ENCODE data around the gene ZNF480.
"Not testable (repeated sequence)": the region's sequence is repeated elsewhere in the genome, so short reads cannot be mapped to it uniquely, and the experiment has no call there.

The ZNF480 gene

GRCh38 chr19:52339022-52339421 lies 42.1 kb downstream of the ZNF480 start:
- FAIRE-seq = not testable (repeated sequence)

GRCh38 chr19:52343548-52343947 lies 46.6 kb downstream of the ZNF480 start:
- no peak for FAIRE-seq

GRCh38 chr19:52345162-52345561 lies 48.2 kb downstream of the ZNF480 start:
- no peak for FAIRE-seq

DNA sequence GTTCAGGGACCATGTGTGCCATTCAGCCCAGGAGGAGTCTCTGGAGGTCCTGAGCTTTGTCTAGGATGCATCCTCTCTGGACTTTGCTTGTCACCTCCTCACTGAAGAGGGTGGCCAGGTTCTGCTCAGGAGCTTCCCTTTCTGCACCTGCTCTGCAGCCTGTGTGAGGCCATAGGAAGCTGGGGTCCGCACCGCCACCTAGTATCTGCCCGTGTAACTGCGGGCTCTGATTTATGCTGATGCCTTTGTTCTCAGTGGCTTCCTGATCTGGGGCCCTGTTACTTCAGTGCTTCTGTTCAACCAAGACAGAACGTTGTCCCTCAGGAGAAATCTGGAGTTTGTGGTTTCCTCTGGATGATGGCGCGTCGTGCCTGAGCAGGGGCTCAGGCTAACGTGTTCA lies 54.5 kb downstream of the ZNF480 start:
- FAIRE-seq = no peak

DNA sequence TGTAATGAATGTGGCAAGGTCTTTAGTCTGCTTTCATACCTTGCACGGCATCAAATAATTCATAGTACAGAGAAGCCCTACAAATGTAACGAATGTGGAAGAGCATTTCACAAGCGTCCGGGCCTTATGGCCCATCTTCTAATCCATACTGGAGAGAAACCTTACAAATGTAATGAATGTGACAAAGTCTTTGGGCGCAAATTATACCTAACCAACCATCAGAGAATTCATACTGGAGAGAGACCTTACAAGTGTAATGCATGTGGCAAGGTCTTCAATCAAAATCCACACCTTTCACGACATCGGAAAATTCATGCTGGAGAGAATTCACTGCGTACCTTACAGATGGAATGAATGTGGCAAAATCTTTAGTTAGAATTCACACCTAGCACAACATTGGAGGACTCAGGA lies 69.5 kb downstream of the ZNF480 start:
- no peak for FAIRE-seq

DNA sequence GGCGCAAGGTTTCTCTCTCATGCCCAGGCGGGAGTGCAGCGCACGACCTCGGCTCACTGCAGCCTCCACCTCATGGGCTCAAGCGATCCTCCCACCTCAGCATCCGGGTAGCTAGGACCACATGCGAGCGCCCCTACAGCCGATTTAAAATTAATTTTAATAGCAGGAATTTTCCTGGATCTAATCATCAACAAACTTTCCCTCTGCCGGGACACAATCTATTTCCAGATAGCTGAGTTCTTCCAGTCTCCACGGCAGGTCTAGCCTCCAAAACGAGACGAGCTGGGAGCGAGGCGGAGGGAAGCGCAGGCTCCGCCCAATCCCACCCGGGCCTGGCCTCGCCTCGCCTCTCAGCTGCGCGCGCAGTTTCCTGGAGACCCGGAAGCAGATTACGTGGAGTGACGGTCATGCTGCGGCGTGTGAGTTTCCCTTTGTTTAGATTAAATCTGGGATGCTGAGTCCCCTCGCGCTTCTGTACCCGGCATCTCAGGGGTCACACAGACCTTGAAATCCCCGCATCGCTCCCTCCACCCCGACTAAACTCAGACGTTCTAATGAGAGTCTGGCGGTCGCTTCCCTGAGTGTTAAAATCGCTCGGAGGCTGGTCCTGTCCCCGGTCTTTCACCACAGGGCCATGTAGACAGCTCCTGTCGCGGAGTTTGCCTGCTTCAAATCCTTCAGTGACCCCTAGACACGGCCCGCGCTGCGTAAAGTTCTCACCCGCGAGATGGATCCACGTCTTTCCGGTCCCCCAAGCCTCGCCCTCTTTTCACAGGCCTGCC lies 72.8 kb downstream of the ZNF480 start, which contains the start of gene ZNF880:
TSS of gene ZNF880 (plus strand) at position 365 of the 782 bp plus-strand sequence. CDS start at position 408, 43 bp downstream.
- no peak for FAIRE-seq

- FAIRE-seq = no peak
These were observed 73.4 kb downstream of the ZNF480 start for GRCh38 chr19:52370341-52370710.

Data from TTC549 (cell line).